Astrocyte (in vitro differentiated cells and primary cell): ENCODE measurements around the gene WSB1. TPM values are rescaled to one million over a fixed set of nuclear protein-coding genes. Genes with fewer than 3 reads are reported as not detected.

Experiments used
- DNase-seq: peaks from one replicate; pipeline ENCODE4 v3.0.0-alpha.2; 2010; ENCODE audit warnings: low read depth
- FAIRE-seq: peaks from 2 replicates; lab custom pipeline; 2011; peaks lifted over from hg19 to GRCh38; lab: Jason Lieb, UNC
- H2AFZ ChIP-seq: 2 replicates; pipeline ENCODE4 v1.6.0; 2012; ENCODE audit warnings: low read depth, low read length, inconsistent platforms
- H3K27ac ChIP-seq: 2 replicates; pipeline ENCODE4 v1.5.1; 2011; ENCODE audit warnings: low read depth, low read length, inconsistent platforms
- H3K27me3 ChIP-seq: 2 replicates; pipeline ENCODE4 v1.6.0; 2011; ENCODE audit warnings: low read length, inconsistent platforms; ENCODE audit not compliant: insufficient read depth
- H3K36me3 ChIP-seq: 2 replicates; pipeline ENCODE4 v1.5.1; 2011; ENCODE audit warnings: low read length, inconsistent platforms; ENCODE audit not compliant: insufficient read depth
- H3K4me1 ChIP-seq: 2 replicates; pipeline ENCODE4 v1.5.1; 2011; ENCODE audit warnings: low read length, inconsistent platforms; ENCODE audit not compliant: insufficient read depth
- H3K4me2 ChIP-seq: 2 replicates; pipeline ENCODE4 v1.6.0; 2012; ENCODE audit warnings: low read length, inconsistent platforms
- H3K4me3 ChIP-seq: 2 replicates; pipeline ENCODE4 v1.5.1; 2011; ENCODE audit warnings: low read depth, mild to moderate bottlenecking, low read length, inconsistent platforms; ENCODE audit not compliant: insufficient read depth
- H3K79me2 ChIP-seq: 2 replicates; pipeline ENCODE4 v1.6.0; 2012; ENCODE audit warnings: mild to moderate bottlenecking, low read length, inconsistent platforms; ENCODE audit not compliant: insufficient read depth
- H3K9ac ChIP-seq: 2 replicates; pipeline ENCODE4 v1.6.0; 2012; ENCODE audit warnings: mild to moderate bottlenecking, low read length, inconsistent platforms
- H3K9me3 ChIP-seq: 2 replicates; pipeline ENCODE4 v1.5.1; 2012; ENCODE audit warnings: low read depth, mild to moderate bottlenecking, low read length, inconsistent platforms; ENCODE audit not compliant: insufficient read depth
- H4K20me1 ChIP-seq: 2 replicates; pipeline ENCODE4 v1.6.0; 2012; ENCODE audit warnings: low read length, inconsistent platforms; ENCODE audit not compliant: insufficient read depth
- H3K27ac Mint-ChIP-seq: one replicate; pipeline ENCODE4 v1.8.0; 2021; ENCODE audit warnings: mild to moderate bottlenecking, mixed read lengths; ENCODE audit not compliant: unreplicated experiment
- H3K27me3 Mint-ChIP-seq: one replicate; pipeline ENCODE4 v1.8.0; 2021; ENCODE audit warnings: low read depth, mixed read lengths; ENCODE audit not compliant: unreplicated experiment
- H3K36me3 Mint-ChIP-seq: one replicate; pipeline ENCODE4 v1.8.0; 2021; ENCODE audit warnings: low read depth, mixed read lengths; ENCODE audit not compliant: unreplicated experiment
- H3K4me1 Mint-ChIP-seq: one replicate; pipeline ENCODE4 v1.8.0; 2021; ENCODE audit warnings: low read depth, mixed read lengths; ENCODE audit not compliant: unreplicated experiment
- H3K4me3 Mint-ChIP-seq: one replicate; pipeline ENCODE4 v1.8.0; 2021; ENCODE audit warnings: mild to moderate bottlenecking, moderate library complexity, mixed read lengths; ENCODE audit not compliant: unreplicated experiment
- H3K9me3 Mint-ChIP-seq: one replicate; pipeline ENCODE4 v1.8.0; 2021; ENCODE audit warnings: mild to moderate bottlenecking, mixed read lengths; ENCODE audit not compliant: unreplicated experiment
- EZH2 ChIP-seq: IDR thresholded peaks from 2 replicates; pipeline ENCODE4 v1.6.1; 2012; ENCODE audit warnings: mild to moderate bottlenecking, low read length, inconsistent platforms; ENCODE audit not compliant: insufficient read depth
- total RNA-seq: library from RNA; stranded (reverse); gene quantifications from 2 replicates; pipeline ENCODE4 v1.2.1, GENCODE V29; 2021
- TF ChIP-seq, protein P1 (sequence below): IDR thresholded peaks from 2 replicates; pipeline ENCODE4 v1.5.1; 2011; ENCODE audit warnings: low read depth, mild to moderate bottlenecking, inconsistent platforms, low read length, moderate library complexity; ENCODE audit not compliant: insufficient read depth

WSB1 gene
- total RNA-seq, 1 donor from 2014 or later, result 217 TPM

DNA sequence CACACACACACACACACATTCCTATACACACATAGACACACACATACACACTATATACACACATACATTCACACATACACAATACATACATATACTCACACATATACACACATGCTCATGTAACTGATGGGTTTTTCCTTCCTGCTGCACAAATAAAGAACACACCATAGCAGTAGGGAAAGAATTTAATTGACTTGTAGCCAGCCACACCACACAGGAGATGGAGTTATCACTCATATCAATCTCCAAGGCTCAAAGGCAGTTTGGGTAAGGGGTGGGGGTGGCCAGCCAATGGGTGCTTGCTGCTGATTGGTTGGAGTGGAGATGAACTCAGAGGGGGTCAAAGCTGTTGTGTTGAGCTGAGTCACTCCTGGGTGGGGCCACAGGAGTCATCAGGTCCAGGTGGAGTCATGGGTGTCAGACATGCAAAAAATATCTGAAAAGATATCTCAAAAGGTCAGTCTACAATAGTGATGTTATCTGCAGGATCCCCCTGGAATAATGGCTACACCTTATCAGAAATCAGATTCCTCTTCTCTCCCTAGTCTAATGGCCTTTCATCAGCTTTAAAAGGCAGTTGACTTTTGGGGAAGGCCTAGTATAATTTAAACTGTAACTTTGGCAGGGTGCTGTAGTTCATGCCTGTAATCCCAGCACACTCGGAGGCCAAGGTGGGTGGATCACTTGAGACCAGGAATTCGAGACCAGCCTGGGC lies 46.1 kb downstream of the WSB1 start:
- H4K20me1 ChIP-seq, result no peaks in the 10 kb centered on the region

DNA sequence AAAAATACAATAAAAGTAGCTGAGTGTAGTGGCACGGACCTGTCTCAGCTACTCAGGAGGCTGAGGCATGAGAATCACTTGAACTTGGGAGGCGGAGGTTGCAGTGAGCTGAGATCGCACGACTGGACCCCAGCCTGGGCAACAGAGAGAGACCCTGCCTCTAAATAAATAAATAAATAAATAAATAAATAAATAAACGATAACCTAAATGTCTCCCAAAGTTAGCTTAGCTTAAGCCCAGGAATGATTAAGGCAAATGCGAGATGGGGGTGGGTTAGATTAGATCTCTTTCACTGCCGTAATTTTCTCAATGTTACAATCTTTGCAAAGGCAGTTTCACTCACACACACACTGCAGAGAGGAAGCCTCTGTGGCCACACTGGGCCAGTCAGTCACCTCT lies 46.7 kb downstream of the WSB1 start:
- Mint-ChIP-seq H3K4me3 (no peak overlapping the region), H3K27me3 (peaks cover 3% of the 10 kb centered on the region), H3K4me1 (peaks cover 13% of the 10 kb centered on the region), H3K36me3 (no peaks in the 10 kb centered on the region), H3K9me3 (peaks cover 3% of the 10 kb centered on the region), H3K27ac (no peak overlapping the region)
- Histone ChIP-seq H3K9ac (no peak overlapping the region), H2AFZ (no peak overlapping the region), H3K4me3 (no peak overlapping the region), H3K9me3 (no peaks in the 10 kb centered on the region), H3K79me2 (no peaks in the 10 kb centered on the region), H3K27ac (no peak overlapping the region), H3K27me3 (no peaks in the 10 kb centered on the region), H3K4me1 (no peaks in the 10 kb centered on the region), H3K36me3 (no peaks in the 10 kb centered on the region), H3K4me2 (no peak overlapping the region), H4K20me1 (no peaks in the 10 kb centered on the region)
- no peak for TF ChIP-seq EZH2
- TF ChIP-seq, protein P1, sequence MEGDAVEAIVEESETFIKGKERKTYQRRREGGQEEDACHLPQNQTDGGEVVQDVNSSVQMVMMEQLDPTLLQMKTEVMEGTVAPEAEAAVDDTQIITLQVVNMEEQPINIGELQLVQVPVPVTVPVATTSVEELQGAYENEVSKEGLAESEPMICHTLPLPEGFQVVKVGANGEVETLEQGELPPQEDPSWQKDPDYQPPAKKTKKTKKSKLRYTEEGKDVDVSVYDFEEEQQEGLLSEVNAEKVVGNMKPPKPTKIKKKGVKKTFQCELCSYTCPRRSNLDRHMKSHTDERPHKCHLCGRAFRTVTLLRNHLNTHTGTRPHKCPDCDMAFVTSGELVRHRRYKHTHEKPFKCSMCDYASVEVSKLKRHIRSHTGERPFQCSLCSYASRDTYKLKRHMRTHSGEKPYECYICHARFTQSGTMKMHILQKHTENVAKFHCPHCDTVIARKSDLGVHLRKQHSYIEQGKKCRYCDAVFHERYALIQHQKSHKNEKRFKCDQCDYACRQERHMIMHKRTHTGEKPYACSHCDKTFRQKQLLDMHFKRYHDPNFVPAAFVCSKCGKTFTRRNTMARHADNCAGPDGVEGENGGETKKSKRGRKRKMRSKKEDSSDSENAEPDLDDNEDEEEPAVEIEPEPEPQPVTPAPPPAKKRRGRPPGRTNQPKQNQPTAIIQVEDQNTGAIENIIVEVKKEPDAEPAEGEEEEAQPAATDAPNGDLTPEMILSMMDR, result no peak
- no peak for DNase-seq
- no peak for FAIRE-seq

More for the DNA sequence above, 46.1 kb downstream of the WSB1 start:
- H3K4me1 Mint-ChIP-seq, result peaks cover 10% of the 10 kb centered on the region
- H3K9me3 Mint-ChIP-seq, result peaks cover 3% of the 10 kb centered on the region
- Histone ChIP-seq H3K36me3 (no peaks in the 10 kb centered on the region), H3K4me2 (no peak overlapping the region), H3K9ac (no peak overlapping the region), H3K4me3 (no peak overlapping the region), H3K4me1 (no peaks in the 10 kb centered on the region), H3K27me3 (no peaks in the 10 kb centered on the region), H3K27ac (no peak overlapping the region), H3K79me2 (no peaks in the 10 kb centered on the region), H2AFZ (no peak overlapping the region), H3K9me3 (no peaks in the 10 kb centered on the region)
- no peaks in the 10 kb centered on the region for H3K36me3 Mint-ChIP-seq
- no peak for TF ChIP-seq EZH2
- TF ChIP-seq, protein P1, result no peak
- H3K27ac Mint-ChIP-seq, result no peak overlapping the region
- H3K27me3 Mint-ChIP-seq, result peaks cover 3% of the 10 kb centered on the region
- FAIRE-seq (no peak), DNase-seq (no peak)
- H3K4me3 Mint-ChIP-seq, result no peak overlapping the region

DNA sequence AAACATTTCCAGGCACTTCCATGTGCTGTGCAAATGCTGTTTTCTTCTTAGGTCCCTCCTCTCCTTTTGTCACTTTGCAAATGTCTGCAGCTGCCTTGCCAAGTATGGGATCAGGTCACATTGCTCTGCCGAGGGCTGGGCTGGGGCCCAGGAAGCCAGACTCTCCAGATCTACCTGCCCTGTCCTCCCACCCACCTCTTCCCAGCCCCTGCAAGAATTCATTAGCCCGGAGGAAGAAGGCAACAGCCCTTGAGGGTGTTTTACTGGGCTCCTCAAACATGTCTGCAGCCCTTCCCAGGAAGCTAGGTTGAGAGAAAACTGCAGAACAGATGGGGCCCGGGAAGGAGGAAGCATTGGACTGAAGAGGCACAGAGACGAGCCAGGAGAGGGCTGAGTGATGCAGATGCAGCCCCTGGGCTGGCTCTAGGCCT lies 47.1 kb downstream of the WSB1 start:
- Histone ChIP-seq H2AFZ (no peak overlapping the region), H3K4me2 (no peak overlapping the region), H3K4me1 (no peaks in the 10 kb centered on the region), H3K79me2 (no peaks in the 10 kb centered on the region), H3K27me3 (no peaks in the 10 kb centered on the region), H3K9me3 (no peaks in the 10 kb centered on the region), H3K4me3 (no peak overlapping the region), H3K9ac (no peak overlapping the region), H3K27ac (no peak overlapping the region), H3K36me3 (no peaks in the 10 kb centered on the region), H4K20me1 (no peaks in the 10 kb centered on the region)
- Mint-ChIP-seq H3K9me3 (peaks cover 3% of the 10 kb centered on the region), H3K27me3 (peaks cover 3% of the 10 kb centered on the region), H3K4me3 (peak overlapping the region; percentile 57), H3K36me3 (no peaks in the 10 kb centered on the region), H3K4me1 (peaks cover 13% of the 10 kb centered on the region), H3K27ac (no peak overlapping the region)
- FAIRE-seq (no peak), DNase-seq (no peak)
- no peak for TF ChIP-seq EZH2
- TF ChIP-seq, protein P1, result no peak
